ENCODE data around the gene ARID3C. TPM values are rescaled to one million over a fixed set of nuclear protein-coding genes. Genes with fewer than 3 reads are reported as not detected.

ARID3C gene
- total RNA-seq, 1 experiment from 2014 or later = 0.42 TPM

DNA sequence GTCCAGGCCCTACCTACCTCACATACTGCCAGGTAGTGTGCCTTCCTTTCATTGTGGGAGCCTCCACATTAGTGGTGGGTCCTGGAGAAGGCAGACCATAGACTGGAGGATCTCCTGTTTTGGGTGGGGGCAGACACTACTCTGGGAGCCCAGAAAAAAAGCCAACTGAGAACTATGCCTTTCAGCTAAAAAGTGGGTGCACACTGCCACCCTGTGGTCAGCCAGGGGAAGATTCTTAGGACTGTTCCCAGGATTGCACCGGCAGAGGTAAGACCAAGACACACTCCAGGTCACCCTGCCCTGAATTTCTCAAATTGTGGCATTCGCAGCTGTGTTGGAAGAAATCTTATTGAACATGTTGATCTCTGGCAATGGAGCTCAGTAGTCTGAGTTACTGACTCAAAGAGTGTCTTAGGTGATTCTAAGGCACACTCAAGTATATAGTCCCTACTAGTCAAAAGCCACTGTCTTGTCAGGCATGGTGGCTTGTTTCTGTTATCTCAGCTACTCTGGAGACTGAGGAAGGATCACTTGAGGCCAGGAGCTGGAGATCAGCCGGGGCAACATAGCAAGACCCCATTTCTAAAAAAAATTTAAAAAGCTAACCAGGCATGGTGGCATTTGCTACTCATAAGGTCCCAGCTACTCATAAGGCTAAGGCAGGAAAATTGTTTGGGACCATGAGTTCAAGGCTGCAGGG is 5.1 kb upstream of the ARID3C start:
- Histone ChIP-seq H3K9me3 (ENCODE audit: control insufficient read depth in 1 of 2, insufficient read depth in 1 of 2, low read depth in 1 of 2, low read length in 2 of 2) (no peaks in the 10 kb centered on the region), H3K27me3 (ENCODE audit: insufficient read depth, low read length) (no peaks in the 10 kb centered on the region), H3K4me2 (ENCODE audit: low read length) (no peak overlapping the region), H3K4me3 (replicated peaks in 1 of 2; ENCODE audit: low read depth in 1 of 2, low read length in 2 of 2) (no peak overlapping the region), H3K4me1 (ENCODE audit: control insufficient read depth in 1 of 2, insufficient read depth in 2 of 2, low read length in 2 of 2) (peaks cover 10 to 45% of the 10 kb centered on the region in 2 experiments; a peak in 3 of 4 replicates), H3K79me2 (ENCODE audit: insufficient read depth, low read length) (peaks cover 27% of the 10 kb centered on the region), H4K20me1 (ENCODE audit: insufficient read depth) (no peaks in the 10 kb centered on the region), H3K36me3 (ENCODE audit: control insufficient read depth in 1 of 2, insufficient read depth in 2 of 2, low read length in 2 of 2) (peaks cover 0 to 12% of the 10 kb centered on the region in 2 experiments; a peak in 2 of 4 replicates), H3K9me2 (ENCODE audit: insufficient read depth) (no peaks in the 10 kb centered on the region), H3K9ac (ENCODE audit: low read length) (no peak overlapping the region), H2AFZ (ENCODE audit: low read depth, low read length, poor library complexity, severe bottlenecking) (no peak overlapping the region), H3K27ac (ENCODE audit: low read depth, low read length) (no peak overlapping the region)
- DNase-seq (ENCODE audit: low read depth, low spot score) (no peak), ATAC-seq (peak; percentile 55)
- intact Hi-C loops (cut with micrococcal nuclease) = loop anchor here (1.0 kb wide), 2 partner anchors 22 to 86 kb away; partner anchors contain the start of gene RPP25L
- ChIA-PET RAD21 (ENCODE audit: low non-redundant PET in 1 of 2, low total read pairs in 2 of 2, uncharacterized antibody in 2 of 2, unreplicated experiment in 2 of 2) (interaction anchor here in 1 of 2 experiments (0.6 to 0.7 kb wide), 2 partner anchors 23 to 30 kb away, joined by 3 to 4 read pairs; no protein-coding TSS in a partner anchor), CTCF (interaction anchor here (1.0 to 2.5 kb wide), 14 partner anchors 10 to 230 kb away, joined by 3 to 21 read pairs (median 6); partner anchors contain the start of genes DCTN3, GALT and RPP25L), POLR2A (interaction anchor here (0.8 to 1.6 kb wide), 2 partner anchors 11 to 14 kb away, joined by 3 to 7 read pairs; partner anchors contain the start of gene DCTN3)
- no TSS peak for BruUV-seq (replicated peaks)
- TF ChIP-seq POLR2AphosphoS5 (IDR thresholded peaks at IDR 0.05; ENCODE audit: low read depth, low read length) (peak; percentile 39), SIN3A (IDR thresholded peaks at IDR 0.05; ENCODE audit: low read depth) (no peak), FOSL1 (IDR thresholded peaks at IDR 0.05; ENCODE audit: low read depth) (no peak), JUND (IDR thresholded peaks at IDR 0.05) (no peak)
- TF ChIP-seq, protein P1, sequence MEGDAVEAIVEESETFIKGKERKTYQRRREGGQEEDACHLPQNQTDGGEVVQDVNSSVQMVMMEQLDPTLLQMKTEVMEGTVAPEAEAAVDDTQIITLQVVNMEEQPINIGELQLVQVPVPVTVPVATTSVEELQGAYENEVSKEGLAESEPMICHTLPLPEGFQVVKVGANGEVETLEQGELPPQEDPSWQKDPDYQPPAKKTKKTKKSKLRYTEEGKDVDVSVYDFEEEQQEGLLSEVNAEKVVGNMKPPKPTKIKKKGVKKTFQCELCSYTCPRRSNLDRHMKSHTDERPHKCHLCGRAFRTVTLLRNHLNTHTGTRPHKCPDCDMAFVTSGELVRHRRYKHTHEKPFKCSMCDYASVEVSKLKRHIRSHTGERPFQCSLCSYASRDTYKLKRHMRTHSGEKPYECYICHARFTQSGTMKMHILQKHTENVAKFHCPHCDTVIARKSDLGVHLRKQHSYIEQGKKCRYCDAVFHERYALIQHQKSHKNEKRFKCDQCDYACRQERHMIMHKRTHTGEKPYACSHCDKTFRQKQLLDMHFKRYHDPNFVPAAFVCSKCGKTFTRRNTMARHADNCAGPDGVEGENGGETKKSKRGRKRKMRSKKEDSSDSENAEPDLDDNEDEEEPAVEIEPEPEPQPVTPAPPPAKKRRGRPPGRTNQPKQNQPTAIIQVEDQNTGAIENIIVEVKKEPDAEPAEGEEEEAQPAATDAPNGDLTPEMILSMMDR (IDR thresholded peaks at IDR 0.05 in 2 of 3, conservative IDR thresholded peaks at IDR 0.05 in 1 of 3; ENCODE audit: borderline replicate concordance in 1 of 3, insufficient read depth in 1 of 3, low read depth in 2 of 3, low read length in 2 of 3) = peak in 2 of 3 experiments; percentile 85 to 87; a peak in 4 of 6 replicates

Measured in HCT116 (cell line).